Stimulated activated CD4-positive, alpha-beta T cell treated with anti-CD3 and anti-CD28 coated beads, Interleukin-15, amount 100 ng/mL, for 24 hours (primary cell): ENCODE measurements around the gene UCP3.
"Not testable (repeated sequence)": the region's sequence is repeated elsewhere in the genome, so short reads cannot be mapped to it uniquely, and the experiment has no call there.

Experiments
- DNase-seq: peaks from one replicate; pipeline ENCODE4 v3.0.0-alpha.2; 2020

Gene UCP3

GRCh38 chr11:73999581-74000306 is 9.1 kb downstream of the UCP3 start:
- no peak for DNase-seq

- DNase-seq = no peak
These were observed 9.9 kb downstream of the UCP3 start for GRCh38 chr11:73998846-73999575.

- no peak for DNase-seq
These were observed 11.6 kb downstream of the UCP3 start for GRCh38 chr11:73997120-73997770.

DNA sequence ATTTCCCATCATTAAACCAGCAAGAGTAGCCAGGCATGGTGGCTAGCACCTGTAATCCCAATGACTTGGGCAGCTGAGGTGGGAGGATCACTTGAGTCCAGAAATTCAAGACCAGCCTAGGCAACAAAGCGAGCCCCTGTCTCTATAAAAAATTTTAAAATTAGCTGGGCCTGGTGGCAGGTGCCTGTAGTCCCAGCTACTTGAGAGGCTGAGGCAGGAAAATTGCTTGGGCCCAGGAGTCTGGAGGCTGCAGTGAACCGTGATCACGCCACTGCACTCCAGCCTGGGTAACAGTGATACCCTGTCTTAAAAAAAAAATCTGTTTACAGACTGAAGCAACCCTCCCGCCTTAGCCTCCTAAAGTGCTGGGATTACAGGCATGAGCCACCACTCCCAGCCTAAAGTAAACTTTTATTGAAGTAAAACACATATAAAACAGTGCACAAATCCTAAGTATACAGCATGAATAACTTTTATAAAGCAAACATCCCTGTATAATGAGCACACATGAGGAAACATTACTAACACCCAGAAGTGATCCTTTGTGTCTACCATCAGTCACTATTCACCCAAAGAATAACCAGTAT is 12.6 kb downstream of the UCP3 start:
- no peak for DNase-seq

DNA sequence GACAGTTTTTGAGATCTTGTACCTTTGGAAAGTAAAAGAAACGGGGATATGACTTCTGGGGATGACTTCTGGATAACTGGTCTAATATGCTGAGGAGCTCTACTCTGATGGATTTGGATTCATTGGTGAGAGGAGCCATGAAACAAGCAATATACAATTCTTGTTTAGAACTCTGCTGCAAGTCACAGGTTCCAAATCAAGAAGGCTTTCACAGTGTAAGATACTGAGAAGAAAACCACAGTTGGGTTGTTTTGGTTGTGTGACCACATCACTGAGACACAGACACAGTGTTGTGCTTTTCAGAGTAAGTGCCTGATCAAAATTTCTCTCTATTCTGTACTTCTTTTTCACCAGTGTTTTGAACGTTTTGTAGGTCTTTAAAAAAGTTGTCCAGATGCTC is 13.2 kb downstream of the UCP3 start:
- DNase-seq = no peak

- no peak for DNase-seq
These were observed 13.6 kb downstream of the UCP3 start for GRCh38 chr11:73995247-73995646.

- no peak for DNase-seq
These were observed 17.3 kb downstream of the UCP3 start for GRCh38 chr11:73991471-73992006.

DNA sequence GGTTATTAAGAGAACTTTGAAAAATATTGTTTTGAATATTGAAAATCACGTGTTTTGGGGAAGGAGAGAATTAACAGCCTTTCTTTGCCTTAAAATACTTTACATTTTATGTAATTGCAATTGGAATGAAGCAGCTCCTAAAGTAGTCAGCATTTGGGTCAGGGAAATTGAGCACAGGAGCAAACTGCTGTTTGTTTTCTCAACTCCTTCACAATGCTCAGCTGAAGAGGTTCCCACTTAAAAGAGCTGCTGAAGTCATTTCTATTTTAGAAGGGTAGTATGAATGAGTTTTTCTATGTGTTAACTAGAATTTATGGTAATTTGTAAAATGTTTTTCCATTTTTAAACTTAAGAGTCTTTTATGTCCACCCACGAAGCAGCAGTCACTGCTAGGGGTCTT is 18.2 kb downstream of the UCP3 start:
- DNase-seq = no peak

DNA sequence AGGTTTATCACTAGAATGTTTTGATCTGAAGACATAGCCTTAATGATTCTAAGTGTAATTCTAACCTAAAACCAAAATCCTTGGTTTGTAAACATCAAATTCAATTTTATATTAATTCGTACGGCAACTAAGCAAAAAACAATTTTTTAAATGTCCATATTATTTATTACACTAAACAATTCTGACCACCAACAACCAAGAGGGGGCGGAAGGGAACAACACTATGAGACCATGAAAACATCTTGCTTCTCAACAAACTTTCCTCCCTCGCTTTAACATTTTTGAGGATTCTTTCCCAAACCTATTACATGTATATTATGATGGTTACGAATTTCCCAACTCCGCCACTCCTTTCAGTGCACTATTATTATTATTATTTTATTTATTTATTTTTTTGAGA is 19.7 kb downstream of the UCP3 start:
- no peak for DNase-seq

- no peak for DNase-seq
These were observed 20.7 kb downstream of the UCP3 start for GRCh38 chr11:73988227-73988626.

GRCh38 chr11:73985661-73986060 is 23.2 kb downstream of the UCP3 start:
- not testable (repeated sequence) for DNase-seq

DNA sequence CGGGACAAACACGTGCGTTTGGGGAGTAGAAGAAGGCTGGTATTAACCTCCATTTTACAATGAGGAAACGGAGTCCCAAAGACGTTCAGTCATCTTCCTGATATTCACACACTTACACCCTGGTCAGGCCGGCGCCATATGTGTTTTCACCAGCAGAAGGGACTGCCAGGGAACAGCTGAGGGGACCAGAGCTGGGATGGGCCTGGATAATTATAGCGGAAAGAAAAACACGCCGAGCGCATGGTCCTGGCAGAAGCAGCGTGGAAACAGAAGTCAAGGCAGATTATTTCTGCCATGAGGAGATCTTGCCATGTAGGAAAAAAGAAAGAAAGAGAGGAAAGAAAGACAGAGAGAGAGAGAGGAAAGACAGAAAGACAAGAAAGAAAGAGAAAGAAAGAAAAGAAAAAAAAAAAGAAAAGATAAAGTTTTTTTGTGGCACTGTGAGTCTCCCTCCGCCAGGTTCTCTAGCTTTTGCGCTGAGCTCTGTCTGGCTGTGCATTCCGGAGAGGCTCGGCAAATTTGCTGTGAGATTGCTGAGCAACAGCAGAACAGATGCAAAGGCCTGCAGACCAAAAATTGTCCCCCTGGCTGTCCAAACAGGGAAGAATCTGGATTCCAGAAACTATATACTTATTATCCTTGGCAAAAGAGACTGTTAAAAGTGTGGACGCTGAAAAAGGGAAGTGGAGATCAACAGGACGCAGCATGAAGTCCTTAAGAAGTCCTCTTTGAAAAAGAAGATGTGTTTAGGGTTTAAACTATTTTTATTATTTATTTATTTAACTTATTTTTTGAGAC is 24.9 kb downstream of the UCP3 start:
- no peak for DNase-seq

DNA sequence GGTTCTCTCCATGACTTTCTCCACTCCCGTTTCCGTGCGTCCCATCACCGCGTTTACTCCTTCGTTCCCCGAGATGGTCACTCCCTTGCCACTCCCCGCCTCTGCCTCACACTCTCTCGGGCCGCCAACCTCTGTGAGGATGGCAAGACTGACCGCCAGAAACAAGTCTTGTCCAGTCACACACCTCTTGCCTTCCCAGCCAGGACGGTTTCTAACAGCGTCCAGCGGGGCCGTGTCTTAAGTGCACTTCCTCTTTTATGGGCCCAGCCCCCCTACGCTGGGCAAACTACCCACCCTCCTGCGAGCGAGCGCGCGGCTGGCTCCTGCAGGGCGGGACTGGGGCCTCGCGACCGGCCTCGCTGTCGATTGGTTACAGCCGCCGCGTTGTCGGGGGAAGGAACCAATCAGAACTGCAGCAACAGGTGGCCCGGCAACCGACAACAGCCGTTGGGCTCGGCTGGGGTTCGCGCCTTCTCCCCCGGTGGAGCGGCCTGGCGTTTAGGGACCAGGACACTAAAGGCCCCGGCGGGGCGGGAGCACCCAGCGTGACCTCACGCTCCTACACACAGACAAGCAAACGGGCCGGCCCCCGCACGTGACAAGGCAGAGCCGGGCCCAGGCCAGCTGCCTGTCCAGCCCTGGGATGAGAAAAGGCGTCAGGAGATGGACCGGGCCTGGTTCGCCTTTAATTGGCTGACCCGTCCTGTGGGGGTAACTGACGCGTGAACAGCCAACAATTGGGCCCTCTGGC is 25.7 kb downstream of the UCP3 start:
- peak; percentile 96 for DNase-seq

DNA sequence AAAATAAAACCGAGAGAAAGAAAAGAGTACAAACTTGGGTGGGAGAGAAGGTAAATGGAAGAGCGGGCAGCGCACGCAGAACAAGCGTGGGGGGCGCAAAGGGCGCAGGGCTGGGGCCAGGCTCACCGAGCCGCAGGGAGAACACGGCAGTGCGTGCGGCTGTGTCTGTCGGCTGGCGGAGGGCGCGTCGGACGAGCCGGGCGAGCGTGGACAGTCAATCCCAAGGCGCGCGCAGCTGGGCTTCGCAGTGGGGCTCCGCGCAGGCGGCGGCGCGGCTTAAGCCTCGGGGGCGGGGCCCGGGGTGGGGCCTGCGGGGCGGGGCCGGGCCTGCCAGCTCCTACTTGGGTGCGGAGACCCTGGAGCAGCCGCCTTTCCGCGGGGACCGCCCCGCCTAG is 26.3 kb downstream of the UCP3 start, which contains the start of gene UCP2:
Gene UCP2 (minus strand): TSS at position 249 of the 395 bp plus-strand sequence. CDS start 4,465 bp downstream, outside the sequence.
- DNase-seq = peak; percentile 92

- no peak for DNase-seq
These were observed 27.7 kb downstream of the UCP3 start for GRCh38 chr11:73981051-73981805.

- peak; percentile 75 for DNase-seq
These were observed 28.6 kb downstream of the UCP3 start for GRCh38 chr11:73980001-73980961.

GRCh38 chr11:73978576-73979086 is 30.3 kb downstream of the UCP3 start:
- DNase-seq = no peak

GRCh38 chr11:73977856-73978519 is 30.9 kb downstream of the UCP3 start:
- no peak for DNase-seq
